Left lung (tissue), 10 donors: Measurements from ENCODE around the gene KCNJ5. TPM values are rescaled to one million over a fixed set of nuclear protein-coding genes. Genes with fewer than 3 reads are reported as not detected.

Source experiments
- ATAC-seq: fragments of 200-7000 bp; cut with Tn5 transposase; one replicate; pipeline ENCODE4 v1.9.1; 2020; ENCODE audit warnings: moderate library complexity
- DNase-seq, 4 donors: peaks; one replicate each; pipeline ENCODE4 v3.0.0-alpha.2; 2013 to 2020
- H3K27ac ChIP-seq, 2 donors: fragments of 200-600 bp; sonication (generic) in 1 of 2; one replicate each; pipeline versions ENCODE4 v1.5.0 to v1.8.0; 2020 to 2021
- H3K27me3 ChIP-seq, 2 donors: fragments of 200-600 bp; sonication (generic) in 1 of 2; one replicate each; pipeline versions ENCODE4 v1.5.0 to v1.8.0; 2020 to 2021
- H3K36me3 ChIP-seq, 2 donors: fragments of 200-600 bp; sonication (generic) in 1 of 2; one replicate each; pipeline versions ENCODE4 v1.5.0 to v1.8.0; 2020 to 2021
- H3K4me1 ChIP-seq, 2 donors: fragments of 200-600 bp; one replicate each; pipeline ENCODE4 v1.8.0; 2021
- H3K4me3 ChIP-seq, 2 donors: fragments of 200-600 bp; sonication (generic) in 1 of 2; one replicate each; pipeline versions ENCODE4 v1.5.0 to v1.8.0; 2020 to 2021; ENCODE audit warnings: mild to moderate bottlenecking in 1 of 2
- H3K9me3 ChIP-seq, 2 donors: fragments of 200-600 bp; sonication (generic) in 1 of 2; one replicate each; pipeline versions ENCODE4 v1.5.0 to v1.8.0; 2020 to 2021
- intact Hi-C, 2 donors: fragments of 100-400 bp; cut with DNase I; formaldehyde crosslinking; loops; one replicate each; pipeline versions ENCODE4 v1.11.2 to v1.14.2; 2022
- polyA plus RNA-seq, 6 donors: library from polyadenylated mRNA; unstranded; fragments of 120-200 nt; gene quantifications; one replicate each; pipeline ENCODE4 v1.2.1, GENCODE V29; 2013; ENCODE audit not compliant: insufficient read length in 6 of 6
- total RNA-seq, 2 donors: library from RNA; stranded (reverse); fragmentation: NEBNext Ultra II Directional; extraction: Animal tissue kit (Norgen Biotek cat#: 25700); gene quantifications; one replicate each; pipeline ENCODE4 v1.2.1, GENCODE V29; 2021
- TF ChIP-seq, protein P1 (sequence below), 2 donors: fragments of 200-600 bp; sonication (generic) in 1 of 2; IDR thresholded peaks; one replicate each; pipeline versions ENCODE4 v1.5.0 to v1.8.0; 2021; ENCODE audit warnings: antibody characterized with exemption in 2 of 2
- donor health status: DM: no; HTN: yes; CAD: no.
- donor health status: DM: no; HTN: no; CAD: no.

KCNJ5 gene
- total and polyA plus RNA-seq, 8 donors: 3.8 to 15.6 (median 11.3) TPM

DNA sequence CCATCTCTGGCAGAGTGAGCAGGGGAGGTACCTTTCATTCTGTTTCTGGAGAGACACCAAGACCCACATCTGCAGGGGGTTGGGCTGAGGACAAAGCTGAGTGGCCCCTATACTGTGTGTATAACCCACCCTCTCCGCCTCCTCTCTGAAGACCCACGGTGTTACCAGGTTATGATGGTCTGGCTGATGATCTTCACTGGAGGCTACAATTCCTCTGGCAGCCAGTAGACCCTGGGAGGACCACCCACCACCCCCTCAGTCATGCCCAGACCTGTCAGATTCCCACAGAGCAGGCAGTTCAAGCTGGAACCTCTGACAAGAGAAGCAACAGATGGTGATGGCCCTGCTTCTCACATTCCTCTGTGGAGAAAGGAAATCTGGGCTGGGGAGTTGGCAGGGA lies 12.7 kb upstream of the KCNJ5 start:
- intact Hi-C loops: no loop called here
- H3K36me3 ChIP-seq: no peaks in the 10 kb centered on the region
- TF ChIP-seq, protein P1, sequence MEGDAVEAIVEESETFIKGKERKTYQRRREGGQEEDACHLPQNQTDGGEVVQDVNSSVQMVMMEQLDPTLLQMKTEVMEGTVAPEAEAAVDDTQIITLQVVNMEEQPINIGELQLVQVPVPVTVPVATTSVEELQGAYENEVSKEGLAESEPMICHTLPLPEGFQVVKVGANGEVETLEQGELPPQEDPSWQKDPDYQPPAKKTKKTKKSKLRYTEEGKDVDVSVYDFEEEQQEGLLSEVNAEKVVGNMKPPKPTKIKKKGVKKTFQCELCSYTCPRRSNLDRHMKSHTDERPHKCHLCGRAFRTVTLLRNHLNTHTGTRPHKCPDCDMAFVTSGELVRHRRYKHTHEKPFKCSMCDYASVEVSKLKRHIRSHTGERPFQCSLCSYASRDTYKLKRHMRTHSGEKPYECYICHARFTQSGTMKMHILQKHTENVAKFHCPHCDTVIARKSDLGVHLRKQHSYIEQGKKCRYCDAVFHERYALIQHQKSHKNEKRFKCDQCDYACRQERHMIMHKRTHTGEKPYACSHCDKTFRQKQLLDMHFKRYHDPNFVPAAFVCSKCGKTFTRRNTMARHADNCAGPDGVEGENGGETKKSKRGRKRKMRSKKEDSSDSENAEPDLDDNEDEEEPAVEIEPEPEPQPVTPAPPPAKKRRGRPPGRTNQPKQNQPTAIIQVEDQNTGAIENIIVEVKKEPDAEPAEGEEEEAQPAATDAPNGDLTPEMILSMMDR (IDR thresholded peaks at IDR 0.05): no peak
- DNase-seq (no peak), ATAC-seq (no peak)
- no peaks in the 10 kb centered on the region for H3K4me1 ChIP-seq
- H3K27me3 ChIP-seq: no peaks in the 10 kb centered on the region
- no peaks in the 10 kb centered on the region for H3K9me3 ChIP-seq
- no peak overlapping the region for H3K4me3 ChIP-seq
- H3K27ac ChIP-seq: no peak overlapping the region

DNA sequence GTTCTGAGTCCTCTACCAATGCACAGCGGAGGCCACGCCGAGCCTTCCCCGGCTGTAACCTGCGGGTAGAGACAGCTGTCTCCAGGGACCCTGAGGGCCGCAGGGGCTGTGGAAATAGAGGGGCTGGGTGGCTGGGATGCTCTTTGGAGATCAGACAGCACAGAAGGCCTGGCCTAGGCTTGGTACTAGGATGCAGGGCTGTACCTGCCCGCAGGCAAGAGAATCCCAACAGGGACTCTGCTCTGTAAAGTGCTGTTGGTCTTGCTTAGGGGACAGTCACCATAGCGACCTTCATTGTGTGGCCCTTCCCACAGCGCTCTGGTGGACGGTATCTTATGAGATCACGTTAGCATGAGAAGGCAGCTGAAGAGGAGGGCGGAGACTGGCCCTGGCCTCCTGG lies 11.3 kb upstream of the KCNJ5 start:
- ATAC-seq (peak; percentile 72), DNase-seq (no peak)
- Histone ChIP-seq H3K4me1 (no peaks in the 10 kb centered on the region), H3K27me3 (no peaks in the 10 kb centered on the region), H3K27ac (no peak overlapping the region), H3K4me3 (no peak overlapping the region), H3K36me3 (no peaks in the 10 kb centered on the region), H3K9me3 (no peaks in the 10 kb centered on the region)
- intact Hi-C loops: loop anchor here in 1 of 2 donors (10.0 kb wide), 1 partner anchor 75 kb away; no protein-coding TSS in a partner anchor
- TF ChIP-seq, protein P1 (IDR thresholded peaks at IDR 0.05): no peak

DNA sequence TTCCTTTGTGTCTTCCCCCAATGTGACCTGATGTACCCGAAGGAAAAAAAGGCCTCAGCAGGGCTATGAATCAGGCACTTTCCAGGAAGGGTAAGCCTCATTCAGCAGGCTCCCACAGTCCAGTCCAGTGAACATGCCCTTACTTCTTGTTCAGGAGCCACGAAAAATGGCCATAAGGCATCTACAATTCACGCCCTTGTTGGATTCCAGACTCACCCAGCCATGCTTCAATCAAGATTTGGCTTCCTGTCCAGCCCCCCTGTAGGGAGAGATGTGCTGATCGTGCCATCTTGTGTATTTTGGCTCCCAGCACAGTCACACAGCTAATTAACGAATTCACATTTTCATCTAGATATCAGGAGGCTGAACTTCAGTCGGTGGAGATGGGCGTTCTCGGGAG lies 9.9 kb upstream of the KCNJ5 start:
- DNase-seq (no peak), ATAC-seq (no peak)
- intact Hi-C loops: loop anchor here in 1 of 2 donors (10.0 kb wide), 1 partner anchor 74 kb away; no protein-coding TSS in a partner anchor
- Histone ChIP-seq H3K27ac (no peak overlapping the region), H3K27me3 (no peaks in the 10 kb centered on the region), H3K4me1 (no peaks in the 10 kb centered on the region), H3K36me3 (no peaks in the 10 kb centered on the region), H3K4me3 (no peak overlapping the region), H3K9me3 (no peaks in the 10 kb centered on the region)
- TF ChIP-seq, protein P1 (IDR thresholded peaks at IDR 0.05): no peak

DNA sequence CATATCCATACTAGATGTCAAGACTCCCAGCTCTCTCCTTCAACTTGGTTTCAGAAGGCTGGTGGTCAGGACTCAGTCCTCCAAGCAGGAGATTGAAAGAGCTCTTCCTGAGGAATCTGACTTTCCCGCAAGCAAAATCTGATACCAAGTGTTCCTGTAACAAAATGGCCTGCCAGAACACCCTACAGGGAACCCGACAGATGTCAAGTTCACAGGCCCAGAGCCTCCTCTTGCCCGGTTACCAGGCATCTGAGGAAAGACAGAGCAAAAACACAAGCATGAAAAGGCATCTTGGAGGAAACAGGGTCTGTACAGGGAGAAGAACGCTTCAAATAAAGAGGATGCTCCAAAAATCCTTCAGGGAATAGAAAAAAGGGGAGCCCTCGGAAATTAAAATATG lies 8.7 kb upstream of the KCNJ5 start:
- no peak for DNase-seq
- H3K4me1 ChIP-seq: no peaks in the 10 kb centered on the region
- no peaks in the 10 kb centered on the region for H3K36me3 ChIP-seq
- no peaks in the 10 kb centered on the region for H3K27me3 ChIP-seq
- intact Hi-C loops: loop anchor here in 1 of 2 donors (10.0 kb wide), 1 partner anchor 72 kb away; no protein-coding TSS in a partner anchor
- no peak overlapping the region for H3K4me3 ChIP-seq
- H3K27ac ChIP-seq: no peak overlapping the region
- H3K9me3 ChIP-seq: no peaks in the 10 kb centered on the region
- ATAC-seq: no peak
- TF ChIP-seq, protein P1 (IDR thresholded peaks at IDR 0.05): no peak

DNA sequence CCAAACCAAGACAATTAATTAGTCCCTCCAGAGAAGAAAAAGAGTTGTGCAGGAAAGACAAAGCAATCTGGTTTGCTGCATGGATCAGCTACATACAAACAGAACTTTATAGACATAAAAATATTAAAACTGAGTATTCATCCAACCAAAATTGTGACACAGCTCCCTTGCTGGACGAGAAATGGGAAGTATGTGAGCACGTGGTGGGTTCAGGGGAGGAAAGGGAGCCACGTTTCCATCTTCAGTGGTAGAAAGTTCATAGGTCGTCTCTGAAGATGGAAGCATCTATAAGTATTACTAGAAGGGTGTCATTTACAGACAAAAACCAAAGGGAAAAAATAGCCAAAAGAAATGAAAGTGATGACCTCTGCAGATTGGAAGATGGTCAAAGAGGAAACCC lies 7.1 kb upstream of the KCNJ5 start:
- intact Hi-C loops: loop anchor here (2.0 to 10.0 kb wide), 2 partner anchors 71 to 73 kb away; no protein-coding TSS in a partner anchor
- DNase-seq: no peak
- Histone ChIP-seq H3K9me3 (no peaks in the 10 kb centered on the region), H3K36me3 (no peaks in the 10 kb centered on the region), H3K4me3 (no peak overlapping the region), H3K27me3 (peaks cover 0 to 12% of the 10 kb centered on the region in 2 donors), H3K27ac (no peak overlapping the region), H3K4me1 (no peaks in the 10 kb centered on the region)
- TF ChIP-seq, protein P1 (IDR thresholded peaks at IDR 0.05): no peak
- no peak for ATAC-seq
